Stomach (tissue), 9 donors: ENCODE results near the gene OR2G3. TPM values are rescaled to one million over a fixed set of nuclear protein-coding genes. Genes with fewer than 3 reads are reported as not detected.
A peak's percentile ranks its signal among the peaks of the same experiment; 100 is the strongest.

Experiments
- DNase-seq, 2 donors: peaks; one replicate each; pipeline versions ENCODE4 v3.0.0 to v3.0.0-alpha.2; 2013 to 2019
- H3K27ac ChIP-seq, 5 donors: fragments of 200-600 bp in 4 of 5; sonication (generic) in 4 of 5; one replicate each; pipeline ENCODE4 v1.5.1; 2013 to 2019; ENCODE audit warnings: mild to moderate bottlenecking in 1 of 5, moderate library complexity in 1 of 5
- H3K27me3 ChIP-seq, 3 donors: fragments of 200-600 bp; sonication (generic); one replicate each; pipeline ENCODE4 v1.5.1; 2017 to 2019; ENCODE audit warnings: mixed run types in 1 of 3
- H3K36me3 ChIP-seq, 4 donors: fragments of 200-600 bp; sonication (generic); 1 replicate in 3 of 4; 2 replicates in 1 of 4; pipeline ENCODE4 v1.5.1; 2016 to 2019
- H3K4me1 ChIP-seq, 4 donors: fragments of 200-600 bp; sonication (generic); one replicate each; pipeline ENCODE4 v1.5.1; 2016 to 2019
- H3K4me3 ChIP-seq, 4 donors: fragments of 200-600 bp; sonication (generic) in 3 of 4; one replicate each; pipeline ENCODE4 v1.5.1; 2016 to 2019; ENCODE audit warnings: mild to moderate bottlenecking in 1 of 4
- H3K9me3 ChIP-seq, 4 donors: fragments of 200-600 bp; sonication (generic); one replicate each; pipeline ENCODE4 v1.5.1; 2016 to 2019
- CTCF ChIP-seq, 7 experiments: fragments of 450-650 bp in 4 of 7; fragments of 200-600 bp in 3 of 7; sonication (generic) in 3 of 7; IDR thresholded peaks; one replicate each; pipeline ENCODE4 v1.5.1; 2016 to 2019; ENCODE audit warnings: antibody characterized with exemption in 7 of 7, control low read depth in 2 of 7, mild to moderate bottlenecking in 1 of 7
- EP300 ChIP-seq: sonication (generic); formaldehyde crosslinking; IDR thresholded peaks from one replicate; pipeline ENCODE4 v1.6.1; 2017; ENCODE audit warnings: antibody characterized with exemption
- POLR2A ChIP-seq, 4 donors: fragments of 450-650 bp; IDR thresholded peaks; one replicate each; pipeline ENCODE4 v1.6.1; 2016; ENCODE audit warnings: antibody characterized with exemption in 4 of 4, control low read depth in 2 of 4, mild to moderate bottlenecking in 1 of 4, moderate library complexity in 1 of 4
- POLR2AphosphoS5 ChIP-seq, 3 donors: sonication (generic); formaldehyde crosslinking; IDR thresholded peaks; one replicate each; pipeline ENCODE4 v1.6.1; 2016; ENCODE audit warnings: antibody characterized with exemption in 3 of 3
- WGBS, 5 donors: extraction: QIAGEN DNeasy Blood & Tissue Kit in 3 of 5; methylation state at CpG; one replicate each; pipeline versions ENCODE4 v1.1.5 to v1.1.7; 2013 to 2018; 5-methylcytosine and 5-hydroxymethylcytosine counted together
- intact Hi-C: fragments of 100-400 bp; cut with DNase I; formaldehyde crosslinking; loops from one replicate; pipeline ENCODE4 v1.15.1; 2023; ENCODE audit warnings: low total_unique reads
- polyA plus RNA-seq, 3 donors: library from polyadenylated mRNA; stranded (reverse); fragments of 200-250 nt; gene quantifications; one replicate each; pipeline ENCODE4 v1.2.3, GENCODE V29; 2013
- total RNA-seq, 5 donors: library from RNA; depleted of rRNA; stranded (reverse); fragments of >200 nt; gene quantifications; one replicate each; pipeline versions ENCODE4 v1.1.0 to v1.2.3, GENCODE V29; 2014 to 2016
- donor health status: healthy with polysubstance abuse.
- donor health status: Bipolar disorder and iron deficiency.
- donor health status: healthy.

Gene OR2G3
- total and polyA plus RNA-seq, 8 donors = not detected

GRCh38 chr1:247574236-247574635 is 31.1 kb upstream of the OR2G3 start:
- Histone ChIP-seq H3K4me1 (no peaks in the 10 kb centered on the region), H3K4me3 (no peak overlapping the region), H3K9me3 (peaks cover 0 to 4% (median 0%) of the 10 kb centered on the region in 4 donors), H3K27me3 (no peaks in the 10 kb centered on the region), H3K36me3 (no peaks in the 10 kb centered on the region), H3K27ac (no peak overlapping the region)
- no peak for DNase-seq
- intact Hi-C loops = no loop called here
- 44 to 67% (median 56%) methylated on average over 1 of the region's 1 CpG for WGBS, 5 donors
- TF ChIP-seq POLR2A (IDR thresholded peaks at IDR 0.05) (no peak), POLR2AphosphoS5 (IDR thresholded peaks at IDR 0.05) (no peak), EP300 (no peak), CTCF (IDR thresholded peaks at IDR 0.05) (no peak)

- Histone ChIP-seq H3K4me1 (no peaks in the 10 kb centered on the region), H3K27me3 (no peaks in the 10 kb centered on the region), H3K4me3 (no peak overlapping the region), H3K36me3 (no peaks in the 10 kb centered on the region), H3K27ac (no peak overlapping the region), H3K9me3 (peaks cover 0 to 4% (median 0%) of the 10 kb centered on the region in 4 donors)
- no peak for DNase-seq
- no peak for TF ChIP-seq POLR2AphosphoS5 (IDR thresholded peaks at IDR 0.05)
- no peak for TF ChIP-seq POLR2A (IDR thresholded peaks at IDR 0.05)
- TF ChIP-seq EP300 = no peak
- no peak for TF ChIP-seq CTCF (IDR thresholded peaks at IDR 0.05)
- intact Hi-C loops = no loop called here
Observed at GRCh38 chr1:247574664-247575063, 30.7 kb upstream of the OR2G3 start.

DNA sequence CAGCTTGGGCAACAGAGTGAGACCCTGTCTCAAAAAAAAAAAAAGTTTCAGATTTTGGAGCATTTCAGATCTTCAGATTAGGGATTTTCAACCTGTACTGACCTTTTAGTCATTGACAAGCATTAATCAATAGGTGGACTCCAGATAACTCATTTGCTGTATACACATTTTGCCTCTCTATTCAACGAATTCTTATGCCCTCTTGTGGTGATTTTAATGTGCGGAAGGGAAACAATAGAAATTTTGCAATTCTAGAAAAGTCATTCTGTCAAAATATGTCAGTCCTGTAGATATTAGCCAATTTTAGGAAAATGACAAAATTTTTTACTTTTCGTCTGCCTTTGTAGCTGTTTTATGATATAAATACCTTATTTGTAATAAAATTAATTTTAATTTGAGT is 28.9 kb upstream of the OR2G3 start:
- DNase-seq = no peak
- Histone ChIP-seq H3K9me3 (no peaks in the 10 kb centered on the region), H3K4me3 (no peak overlapping the region), H3K36me3 (no peaks in the 10 kb centered on the region), H3K4me1 (no peaks in the 10 kb centered on the region), H3K27me3 (no peaks in the 10 kb centered on the region), H3K27ac (no peak overlapping the region)
- intact Hi-C loops = no loop called here
- TF ChIP-seq EP300 (no peak), CTCF (IDR thresholded peaks at IDR 0.05) (peak in 1 of 7 experiments; percentile 20)
- 35 to 56% (median 49%) methylated on average over 3 of the region's 3 CpGs for WGBS, 5 donors

DNA sequence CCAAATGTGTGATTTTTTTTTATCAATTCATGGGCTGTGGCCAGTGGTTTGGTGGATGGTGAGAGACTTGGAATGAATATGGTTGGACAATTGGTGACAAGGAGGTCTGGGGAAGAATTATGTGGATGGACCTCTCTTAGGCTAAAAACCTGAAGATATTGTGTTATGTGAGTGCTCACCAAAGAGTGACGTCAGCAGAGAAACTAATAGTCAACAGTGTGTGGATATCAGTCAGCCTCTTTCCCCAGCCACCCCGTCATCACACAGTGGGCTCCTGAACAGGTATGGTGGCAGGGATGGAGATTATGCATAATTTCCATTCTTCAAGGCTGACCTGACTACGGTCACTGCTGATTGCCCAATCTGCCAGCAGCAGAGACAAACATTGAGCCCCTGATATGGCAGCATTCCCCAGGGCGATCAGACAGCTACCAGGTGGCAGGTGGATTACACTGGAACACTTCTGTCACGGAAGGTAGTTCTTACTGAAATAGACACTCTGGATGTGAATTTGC is 26.4 kb upstream of the OR2G3 start:
- 70 to 82% (median 76%) methylated on average over 5 of the region's 5 CpGs for WGBS, 5 donors
- H3K4me3 ChIP-seq = no peak overlapping the region
- no peaks in the 10 kb centered on the region for H3K36me3 ChIP-seq
- intact Hi-C loops = no loop called here
- no peak for DNase-seq
- H3K27ac ChIP-seq = no peak overlapping the region
- H3K9me3 ChIP-seq = no peaks in the 10 kb centered on the region
- TF ChIP-seq POLR2A (IDR thresholded peaks at IDR 0.05) (no peak), CTCF (IDR thresholded peaks at IDR 0.05) (no peak), POLR2AphosphoS5 (IDR thresholded peaks at IDR 0.05) (no peak), EP300 (no peak)
- H3K27me3 ChIP-seq = no peaks in the 10 kb centered on the region
- no peaks in the 10 kb centered on the region for H3K4me1 ChIP-seq
